ENCODE results near the gene OR51T1. TPM values are rescaled to one million over a fixed set of nuclear protein-coding genes. Genes with fewer than 3 reads are reported as not detected.

OR51T1 gene
- total RNA-seq, 1 experiment from 2014 or later = not detected

- Histone ChIP-seq H3T11ph (ENCODE audit: low read length) (no peak within 1 kb of the TSS), H4K20me1 (ENCODE audit: control insufficient read depth, insufficient read depth, insufficient read length) (no peaks in the 10 kb centered on the region), H3K4ac (ENCODE audit: low read depth, low read length) (no peak within 1 kb of the TSS), H2BK120ac (ENCODE audit: low read depth, low read length, poor library complexity, severe bottlenecking) (no peak within 1 kb of the TSS), H3K27me3 (ENCODE audit: insufficient read depth, low read length) (no peaks in the 10 kb centered on the region), H3K14ac (ENCODE audit: insufficient read depth, low read length) (no peak within 1 kb of the TSS), H3K23me2 (ENCODE audit: insufficient read length, low read depth, low read length, poor library complexity, severe bottlenecking) (no peaks in the 10 kb centered on the region), H3K4me2 (ENCODE audit: insufficient read depth, insufficient read length, low read length) (no peak within 1 kb of the TSS), H2BK12ac (ENCODE audit: insufficient read length, low read depth, low read length) (no peak within 1 kb of the TSS), H2AFZ (ENCODE audit: low read length) (no peak within 1 kb of the TSS), H3K23ac (ENCODE audit: insufficient read length, low read depth, low read length) (no peak within 1 kb of the TSS), H4K5ac (ENCODE audit: insufficient read length, low read depth, low read length) (no peak within 1 kb of the TSS), H2BK15ac (ENCODE audit: low read depth, low read length) (no peak within 1 kb of the TSS), H3K27ac (ENCODE audit: insufficient read length, low read depth, low read length) (no peak within 1 kb of the TSS), H3K56ac (ENCODE audit: insufficient read length, low read depth, low read length) (no peak within 1 kb of the TSS), H3K9ac (ENCODE audit: extremely low read depth, insufficient read length, low read length) (no peak within 1 kb of the TSS), H2BK20ac (ENCODE audit: low read depth, low read length, poor library complexity, severe bottlenecking) (no peak within 1 kb of the TSS), H2BK5ac (ENCODE audit: insufficient read length, low read length) (no peak within 1 kb of the TSS), H3K79me1 (ENCODE audit: insufficient read depth, low read depth, low read length, poor library complexity, severe bottlenecking) (no peaks in the 10 kb centered on the region), H3K79me2 (ENCODE audit: insufficient read depth, low read length) (no peaks in the 10 kb centered on the region), H3K4me1 (ENCODE audit: insufficient read depth, low read length) (no peaks in the 10 kb centered on the region), H2AK5ac (ENCODE audit: insufficient read length, low read length) (no peak within 1 kb of the TSS), H4K8ac (replicated peaks; ENCODE audit: insufficient read length, low read depth, low read length) (no peak within 1 kb of the TSS), H3K9me3 (ENCODE audit: control insufficient read depth, low read depth, low read length) (no peaks in the 10 kb centered on the region), H4K91ac (ENCODE audit: insufficient read length, low read depth, low read length) (no peak within 1 kb of the TSS), H3K18ac (ENCODE audit: insufficient read length, low read depth, low read length) (no peak within 1 kb of the TSS)
- Mint-ChIP-seq H3K27ac (no peak within 1 kb of the TSS), H3K4me3 (no peak within 1 kb of the TSS), H3K4me1 (no peaks in the 10 kb centered on the region), H3K36me3 (ENCODE audit: insufficient read depth in 1 of 3, low read depth in 3 of 3) (no peaks in the 10 kb centered on the region), H3K9me3 (no peaks in the 10 kb centered on the region), H3K27me3 (ENCODE audit: low read depth) (no peaks in the 10 kb centered on the region; the same call in none of the 2 replicates)
- TF ChIP-seq, protein P1, sequence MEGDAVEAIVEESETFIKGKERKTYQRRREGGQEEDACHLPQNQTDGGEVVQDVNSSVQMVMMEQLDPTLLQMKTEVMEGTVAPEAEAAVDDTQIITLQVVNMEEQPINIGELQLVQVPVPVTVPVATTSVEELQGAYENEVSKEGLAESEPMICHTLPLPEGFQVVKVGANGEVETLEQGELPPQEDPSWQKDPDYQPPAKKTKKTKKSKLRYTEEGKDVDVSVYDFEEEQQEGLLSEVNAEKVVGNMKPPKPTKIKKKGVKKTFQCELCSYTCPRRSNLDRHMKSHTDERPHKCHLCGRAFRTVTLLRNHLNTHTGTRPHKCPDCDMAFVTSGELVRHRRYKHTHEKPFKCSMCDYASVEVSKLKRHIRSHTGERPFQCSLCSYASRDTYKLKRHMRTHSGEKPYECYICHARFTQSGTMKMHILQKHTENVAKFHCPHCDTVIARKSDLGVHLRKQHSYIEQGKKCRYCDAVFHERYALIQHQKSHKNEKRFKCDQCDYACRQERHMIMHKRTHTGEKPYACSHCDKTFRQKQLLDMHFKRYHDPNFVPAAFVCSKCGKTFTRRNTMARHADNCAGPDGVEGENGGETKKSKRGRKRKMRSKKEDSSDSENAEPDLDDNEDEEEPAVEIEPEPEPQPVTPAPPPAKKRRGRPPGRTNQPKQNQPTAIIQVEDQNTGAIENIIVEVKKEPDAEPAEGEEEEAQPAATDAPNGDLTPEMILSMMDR (conservative IDR thresholded peaks at IDR 0.05) = no peak
- no peak for DNase-seq
- WGBS (ENCODE audit: extremely low coverage, insufficient read length, low lambda C conversion rate) = no CpG with 5 or more reads among the region's 4 CpGs
Observed at GRCh38 chr11:4919250-4919649, 37.5 kb downstream of the OR51T1 start, which contains the start of gene OR51G2. OR51G2 (minus strand) TSS chr11:4919350; CDS start chr11:4915663, 3,687 bp downstream.
